HG03342 (cell line): Measurements from ENCODE around the gene ZBTB45.
"Not testable (repeated sequence)": the region's sequence is repeated elsewhere in the genome, so short reads cannot be mapped to it uniquely, and the experiment has no call there.

Experiments used
- ATAC-seq: cut with Tn5 transposase; IDR thresholded peaks from one replicate; pipeline ENCODE4 v1.9.1; 2021; ENCODE audit warnings: mild to moderate bottlenecking, moderate library complexity; ENCODE audit not compliant: unreplicated experiment

Gene ZBTB45

DNA sequence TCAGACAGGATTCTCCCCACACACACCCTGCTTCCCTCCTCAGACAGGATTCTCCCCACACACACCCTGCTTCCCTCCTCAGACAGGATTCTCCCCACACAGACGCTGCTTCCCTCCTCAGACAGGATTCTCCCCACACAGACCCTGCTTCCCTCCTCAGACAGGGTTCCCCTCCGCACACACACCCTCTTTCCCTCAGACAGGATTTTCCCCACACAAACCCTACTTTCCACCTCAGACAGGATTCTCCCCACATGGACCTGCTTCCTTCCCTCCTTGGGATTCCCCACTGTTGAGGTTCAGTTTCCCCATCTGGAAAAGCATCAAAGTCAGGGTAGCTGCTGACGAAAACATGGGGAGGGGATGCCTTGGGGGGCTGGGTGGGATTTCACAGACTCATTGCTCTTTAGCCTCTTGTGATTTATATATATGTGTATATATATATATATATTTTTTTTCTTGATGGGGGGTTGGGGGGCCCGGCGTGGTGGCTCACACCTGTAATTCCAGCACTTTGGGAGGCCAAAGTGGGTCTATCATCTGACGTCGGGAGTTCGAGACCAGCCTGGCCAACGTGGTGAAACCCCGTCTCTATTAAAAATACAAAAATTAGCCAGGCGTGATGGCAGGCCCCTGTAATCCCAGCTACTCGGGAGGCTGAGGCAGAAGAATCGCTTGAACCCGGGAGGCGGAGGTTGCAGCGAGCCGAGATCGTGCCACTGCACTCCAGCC is 23.2 kb upstream of the ZBTB45 start:
- not testable (repeated sequence) for ATAC-seq

- ATAC-seq = not testable (repeated sequence)
These were observed 19.6 kb upstream of the ZBTB45 start for GRCh38 chr19:58539169-58539559.

GRCh38 chr19:58538257-58539168 is 18.9 kb upstream of the ZBTB45 start:
- no peak for ATAC-seq

GRCh38 chr19:58536852-58537798 is 17.5 kb upstream of the ZBTB45 start:
- ATAC-seq = no peak

- ATAC-seq = no peak
These were observed 16.2 kb upstream of the ZBTB45 start for GRCh38 chr19:58535857-58536256.

- ATAC-seq = no peak
These were observed 11.6 kb upstream of the ZBTB45 start for GRCh38 chr19:58531034-58531840.

DNA sequence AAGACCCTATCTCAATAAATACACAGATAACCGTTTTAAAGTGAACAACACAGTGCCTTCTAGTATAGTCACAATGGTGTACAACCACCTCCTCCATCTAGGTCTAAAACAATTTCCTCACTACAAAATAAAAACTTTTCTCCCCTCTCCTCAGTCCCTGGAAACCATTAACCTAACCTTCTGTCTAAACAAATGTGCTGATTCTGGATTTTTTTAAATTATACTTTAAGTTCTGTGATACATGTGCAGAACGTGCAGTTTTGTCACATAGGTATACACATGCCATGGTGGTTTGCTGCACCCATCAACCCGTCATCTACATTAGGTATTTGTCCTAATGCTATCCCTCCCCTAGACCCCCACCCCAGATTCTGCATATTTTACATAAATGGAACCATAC is 9.8 kb upstream of the ZBTB45 start:
- ATAC-seq = no peak

DNA sequence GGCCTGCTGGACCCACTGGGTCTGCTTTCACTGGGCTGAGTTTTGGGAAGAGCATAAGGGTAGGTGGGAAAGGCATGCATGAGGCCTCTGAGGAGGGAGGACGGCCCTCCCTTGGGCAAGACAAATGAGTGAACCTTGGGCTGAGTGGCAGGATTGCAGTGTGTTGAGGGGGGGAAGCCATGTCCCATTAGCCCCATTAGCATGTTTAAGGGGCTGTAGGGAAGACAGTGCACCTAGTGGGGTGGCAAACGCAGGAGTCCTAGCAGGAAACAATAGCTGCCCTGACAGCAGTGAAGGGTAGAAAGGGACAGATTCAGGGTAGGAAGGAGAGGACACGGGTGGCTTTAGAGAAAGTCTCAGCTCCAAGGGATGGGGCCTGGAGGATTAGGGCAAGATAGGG is 3.1 kb upstream of the ZBTB45 start:
- ATAC-seq = no peak

DNA sequence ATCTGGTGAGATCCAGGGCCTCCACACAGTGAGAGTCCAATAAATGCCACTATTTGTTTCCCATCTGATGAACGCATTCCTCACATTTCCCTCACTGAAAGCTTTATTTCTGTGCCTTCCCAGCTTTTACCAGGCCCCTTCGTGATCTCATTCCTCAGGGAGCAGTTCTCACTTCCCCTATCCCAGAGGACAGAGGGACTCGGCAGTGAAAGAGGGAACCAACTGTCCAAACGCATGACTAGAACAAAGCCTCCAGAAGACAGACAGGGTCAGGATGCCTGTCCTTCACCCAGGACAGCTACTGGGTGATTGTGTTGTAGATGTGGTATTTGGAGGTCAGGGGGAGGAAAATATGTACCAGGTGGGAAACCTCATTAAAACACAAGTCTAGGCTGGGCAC is 2.0 kb upstream of the ZBTB45 start:
- ATAC-seq = no peak

DNA sequence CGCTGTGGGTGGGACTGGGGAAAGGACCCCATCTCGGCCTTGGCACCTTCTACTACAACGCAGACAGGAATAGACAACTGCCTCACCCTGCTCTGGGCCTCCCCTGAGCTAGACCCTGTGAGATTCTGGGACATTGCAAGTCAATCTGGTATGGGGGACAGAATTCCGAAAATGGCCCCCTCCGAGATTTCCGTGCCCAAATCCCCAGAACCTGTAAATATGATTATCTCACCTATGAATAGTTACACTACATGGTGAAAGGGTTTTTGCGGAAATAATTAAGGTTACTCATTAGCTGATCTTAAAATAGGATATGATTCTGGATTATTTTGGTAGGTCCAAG is 618 bp upstream of the ZBTB45 start:
- ATAC-seq = no peak

DNA sequence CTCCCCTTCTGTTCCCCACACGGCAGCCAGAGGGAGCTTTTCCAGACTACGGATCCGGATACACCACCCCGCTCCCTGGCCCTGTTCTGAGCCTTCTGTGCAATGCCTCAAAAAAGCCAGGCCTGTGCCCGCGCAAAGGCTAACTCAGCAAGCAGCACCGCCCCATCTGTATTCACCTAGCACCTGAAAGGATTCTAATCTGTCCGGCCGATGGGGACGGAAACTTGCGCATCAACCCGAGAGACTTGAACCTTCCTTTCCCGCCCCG is 589 bp downstream of the ZBTB45 start:
- no peak for ATAC-seq

DNA sequence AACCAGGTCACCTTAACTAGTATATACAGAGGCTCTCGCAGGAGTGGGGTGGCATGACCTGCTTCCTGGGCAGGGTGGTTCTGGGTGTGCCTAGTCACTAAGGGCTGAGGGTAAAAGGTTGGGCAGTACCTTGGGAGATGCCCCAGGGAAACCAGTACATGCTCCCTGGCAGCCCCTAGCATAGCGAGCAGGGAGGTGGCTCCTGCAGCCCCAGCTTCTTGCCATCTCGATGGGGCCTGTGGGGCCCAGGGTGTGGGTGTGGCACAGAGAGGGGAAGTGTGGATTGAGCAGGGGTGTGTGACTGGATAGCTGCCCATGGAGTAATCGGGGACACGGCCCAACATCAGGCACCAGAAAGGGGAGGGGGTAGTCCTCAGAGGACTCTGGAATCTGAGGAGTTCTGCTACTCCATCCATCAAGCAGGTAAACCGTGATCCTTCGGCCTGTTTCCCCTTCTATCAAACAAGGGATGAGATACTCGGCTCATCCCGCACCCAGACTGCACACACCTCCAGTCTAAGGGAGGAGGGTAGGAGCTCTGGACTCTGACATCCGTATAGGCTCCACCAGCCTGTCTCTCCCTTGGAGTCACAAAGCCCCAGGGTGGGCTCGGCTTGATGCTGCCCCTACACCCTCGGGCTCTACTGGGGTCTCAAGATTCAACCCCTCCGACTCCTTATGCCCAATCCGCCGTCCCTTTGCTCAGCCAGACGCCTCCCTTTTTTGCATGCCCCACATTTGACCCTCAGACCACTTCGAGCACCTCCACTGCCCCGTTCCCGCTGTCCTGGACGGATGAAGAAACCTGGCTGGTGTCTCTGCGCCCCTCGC is 1.1 kb downstream of the ZBTB45 start:
- no peak for ATAC-seq

GRCh38 chr19:58516964-58517833 is 2.4 kb downstream of the ZBTB45 start:
- no peak for ATAC-seq

DNA sequence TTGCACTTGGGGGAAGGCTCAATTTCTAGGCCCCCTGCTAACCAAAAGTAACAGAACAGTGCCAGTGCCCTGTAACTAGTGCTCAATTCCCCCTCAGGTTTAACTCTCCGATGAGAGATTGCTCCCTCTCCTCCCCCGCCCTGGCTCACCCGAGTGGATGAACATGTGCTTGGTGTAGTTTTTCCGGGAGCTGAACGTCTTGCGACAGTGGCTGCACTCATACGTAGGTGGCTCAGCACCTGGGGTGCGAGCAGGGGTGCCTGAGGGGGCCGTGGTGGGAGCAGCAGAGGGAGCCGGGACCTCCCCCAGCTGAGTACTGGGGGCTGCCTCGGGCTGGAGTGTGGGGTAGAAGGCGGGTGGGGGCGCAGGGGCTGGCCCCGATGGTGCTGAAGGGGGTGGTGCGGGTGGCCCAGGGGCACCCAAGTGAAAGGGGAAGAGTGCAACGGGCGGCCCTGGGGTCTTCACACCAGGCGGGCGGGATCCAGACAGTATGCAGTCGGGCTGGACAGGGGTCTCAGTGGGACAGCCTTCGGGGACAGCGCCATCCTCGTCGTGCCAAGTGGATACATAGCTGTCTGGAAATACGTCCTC is 3.3 kb downstream of the ZBTB45 start:
- no peak for ATAC-seq

DNA sequence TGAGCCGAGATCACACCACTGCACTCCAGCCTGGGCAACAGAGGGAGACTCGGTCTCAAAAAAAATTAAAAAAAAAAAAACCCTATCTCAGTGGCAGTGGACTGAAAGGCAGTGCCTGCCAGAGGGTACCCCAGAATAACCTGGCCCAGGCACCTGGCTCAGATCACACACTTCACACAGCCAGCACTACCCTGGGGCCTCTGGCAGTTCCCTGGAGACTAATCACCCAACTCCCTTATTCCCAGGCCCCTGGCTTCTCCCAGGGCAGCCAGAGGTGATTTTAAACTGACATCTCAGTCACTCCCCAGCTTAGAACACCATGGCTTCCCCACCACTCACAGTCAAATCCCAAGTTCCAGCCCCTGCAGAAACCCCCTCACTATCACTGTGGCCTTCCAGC is 4.4 kb downstream of the ZBTB45 start:
- ATAC-seq = no peak

- ATAC-seq = no peak
These were observed 5.0 kb downstream of the ZBTB45 start for GRCh38 chr19:58514564-58515022.

- ATAC-seq = peak; percentile 62
These were observed 5.7 kb downstream of the ZBTB45 start for GRCh38 chr19:58513694-58514563.
